Thoracic aorta (tissue), 2 donors: ENCODE results near the gene PPP1R14D. TPM values are rescaled to one million over a fixed set of nuclear protein-coding genes. Genes with fewer than 3 reads are reported as not detected.

Experiments
- ATAC-seq: fragments of 150-250 bp; one replicate; pipeline ENCODE4 v1.8.0; 2017; ENCODE audit warnings: low read depth; ENCODE audit not compliant: insufficient number of reproducible peaks, low FRiP score
- DNase-seq: peaks from one replicate; pipeline ENCODE4 v3.0.0-alpha.2; 2020; ENCODE audit warnings: low spot score
- H3K27ac ChIP-seq, 2 donors: fragments of 200-600 bp; sonication (generic); 1 replicate in 1 of 2; 2 replicates in 1 of 2; pipeline ENCODE4 v1.5.1; 2016; ENCODE audit warnings: mild to moderate bottlenecking in 2 of 2, moderate library complexity in 2 of 2
- H3K27me3 ChIP-seq: fragments of 200-600 bp; sonication (generic); replicated peaks from 2 replicates; pipeline ENCODE4 v1.6.0; 2016; ENCODE audit warnings: mild to moderate bottlenecking; ENCODE audit not compliant: insufficient read depth
- H3K36me3 ChIP-seq: fragments of 200-600 bp; sonication (generic); one replicate; pipeline ENCODE4 v1.5.1; 2016
- H3K4me1 ChIP-seq, 2 donors: fragments of 200-600 bp; sonication (generic); 1 replicate in 1 of 2; 2 replicates in 1 of 2; pipeline versions ENCODE4 v1.5.1 to v1.6.0; 2016; ENCODE audit warnings: low read depth in 2 of 2, mild to moderate bottlenecking in 1 of 2; ENCODE audit not compliant: control insufficient read depth in 1 of 2
- H3K4me3 ChIP-seq: fragments of 200-600 bp; sonication (generic); 2 replicates; pipeline ENCODE4 v1.5.1; 2016; ENCODE audit warnings: mild to moderate bottlenecking
- H3K9me3 ChIP-seq: fragments of 200-600 bp; sonication (generic); 2 replicates; pipeline ENCODE4 v1.5.1; 2016
- CTCF ChIP-seq: fragments of 200-600 bp; sonication (generic); IDR thresholded peaks from one replicate; pipeline ENCODE4 v1.5.1; 2019; ENCODE audit warnings: antibody characterized with exemption
- total RNA-seq, 2 donors: library from RNA; depleted of rRNA; stranded (reverse); fragments of >200 nt; gene quantifications; one replicate each; pipeline versions ENCODE4 v1.1.0 to v1.2.3, GENCODE V29; 2016

Gene PPP1R14D
- total RNA-seq, 2 donors from 2014 or later: not detected

- no peak for ATAC-seq
- Histone ChIP-seq H3K36me3 (no peaks in the 10 kb centered on the region), H3K4me3 (no peak overlapping the region), H3K9me3 (no peaks in the 10 kb centered on the region), H3K4me1 (peaks cover 14 to 15% of the 10 kb centered on the region in 2 donors), H3K27ac (no peak overlapping the region), H3K27me3 (no peaks in the 10 kb centered on the region)
- no peak for TF ChIP-seq CTCF
- DNase-seq: no peak
Observed at GRCh38 chr15:40789999-40790398, 38.5 kb downstream of the PPP1R14D start.

GRCh38 chr15:40789119-40789518 lies 39.4 kb downstream of the PPP1R14D start:
- Histone ChIP-seq H3K4me1 (peaks cover 14 to 15% of the 10 kb centered on the region in 2 donors), H3K9me3 (no peaks in the 10 kb centered on the region), H3K4me3 (no peak overlapping the region), H3K27ac (no peak overlapping the region), H3K27me3 (no peaks in the 10 kb centered on the region), H3K36me3 (no peaks in the 10 kb centered on the region)
- no peak for ATAC-seq
- DNase-seq: no peak
- TF ChIP-seq CTCF: no peak

- Histone ChIP-seq H3K27ac (no peak overlapping the region), H3K9me3 (no peaks in the 10 kb centered on the region), H3K4me1 (peaks cover 14 to 15% of the 10 kb centered on the region in 2 donors), H3K27me3 (no peaks in the 10 kb centered on the region), H3K4me3 (no peak overlapping the region), H3K36me3 (no peaks in the 10 kb centered on the region)
- no peak for ATAC-seq
- TF ChIP-seq CTCF: no peak
- DNase-seq: no peak
Observed at GRCh38 chr15:40787991-40788390, 40.5 kb downstream of the PPP1R14D start.

- DNase-seq: no peak
- Histone ChIP-seq H3K4me1 (peaks cover 14 to 15% of the 10 kb centered on the region in 2 donors), H3K4me3 (no peak overlapping the region), H3K27me3 (no peaks in the 10 kb centered on the region), H3K27ac (no peak overlapping the region), H3K36me3 (no peaks in the 10 kb centered on the region), H3K9me3 (no peaks in the 10 kb centered on the region)
- no peak for TF ChIP-seq CTCF
- no peak for ATAC-seq
Observed at GRCh38 chr15:40787344-40787841, 41.1 kb downstream of the PPP1R14D start.

- DNase-seq (no peak), ATAC-seq (no peak)
- Histone ChIP-seq H3K27ac (no peak overlapping the region), H3K36me3 (no peaks in the 10 kb centered on the region), H3K9me3 (no peaks in the 10 kb centered on the region), H3K4me1 (peaks cover 14% of the 10 kb centered on the region in 2 donors), H3K4me3 (no peak overlapping the region), H3K27me3 (no peaks in the 10 kb centered on the region)
- TF ChIP-seq CTCF: no peak
Observed at GRCh38 chr15:40785814-40786213, 42.7 kb downstream of the PPP1R14D start.
